ENCODE results near the gene SIL1.

DNA sequence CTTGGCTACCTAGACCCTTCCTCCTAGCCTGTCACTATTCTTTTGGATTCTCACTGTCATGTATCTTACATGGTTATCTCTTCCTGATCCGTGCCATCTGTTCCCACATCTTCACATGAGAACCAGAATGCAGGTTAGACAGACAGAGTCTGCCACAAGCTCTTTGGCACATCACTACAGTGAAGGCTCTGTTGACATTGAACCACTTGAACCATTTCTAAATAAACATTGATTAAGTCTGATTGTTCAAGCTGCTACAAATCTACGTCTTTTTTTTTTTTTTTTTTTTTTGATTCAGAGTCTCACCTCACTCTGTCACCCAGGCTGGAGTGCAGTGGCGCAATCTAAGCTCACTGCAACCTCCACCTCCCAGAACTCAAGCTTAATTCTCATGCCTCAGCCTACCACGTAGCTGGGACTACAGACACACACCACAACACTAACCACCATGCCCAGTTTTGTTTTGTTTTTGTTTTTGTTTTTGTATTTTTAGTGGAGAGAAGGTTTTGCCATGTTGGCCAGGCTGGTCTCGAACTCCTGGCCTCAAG is 237.9 kb downstream of the SIL1 start:
- TF ChIP-seq, protein P1, sequence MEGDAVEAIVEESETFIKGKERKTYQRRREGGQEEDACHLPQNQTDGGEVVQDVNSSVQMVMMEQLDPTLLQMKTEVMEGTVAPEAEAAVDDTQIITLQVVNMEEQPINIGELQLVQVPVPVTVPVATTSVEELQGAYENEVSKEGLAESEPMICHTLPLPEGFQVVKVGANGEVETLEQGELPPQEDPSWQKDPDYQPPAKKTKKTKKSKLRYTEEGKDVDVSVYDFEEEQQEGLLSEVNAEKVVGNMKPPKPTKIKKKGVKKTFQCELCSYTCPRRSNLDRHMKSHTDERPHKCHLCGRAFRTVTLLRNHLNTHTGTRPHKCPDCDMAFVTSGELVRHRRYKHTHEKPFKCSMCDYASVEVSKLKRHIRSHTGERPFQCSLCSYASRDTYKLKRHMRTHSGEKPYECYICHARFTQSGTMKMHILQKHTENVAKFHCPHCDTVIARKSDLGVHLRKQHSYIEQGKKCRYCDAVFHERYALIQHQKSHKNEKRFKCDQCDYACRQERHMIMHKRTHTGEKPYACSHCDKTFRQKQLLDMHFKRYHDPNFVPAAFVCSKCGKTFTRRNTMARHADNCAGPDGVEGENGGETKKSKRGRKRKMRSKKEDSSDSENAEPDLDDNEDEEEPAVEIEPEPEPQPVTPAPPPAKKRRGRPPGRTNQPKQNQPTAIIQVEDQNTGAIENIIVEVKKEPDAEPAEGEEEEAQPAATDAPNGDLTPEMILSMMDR (conservative IDR thresholded peaks at IDR 0.05; ENCODE audit: low read depth, low read length): no peak
- TF ChIP-seq, protein P2, sequence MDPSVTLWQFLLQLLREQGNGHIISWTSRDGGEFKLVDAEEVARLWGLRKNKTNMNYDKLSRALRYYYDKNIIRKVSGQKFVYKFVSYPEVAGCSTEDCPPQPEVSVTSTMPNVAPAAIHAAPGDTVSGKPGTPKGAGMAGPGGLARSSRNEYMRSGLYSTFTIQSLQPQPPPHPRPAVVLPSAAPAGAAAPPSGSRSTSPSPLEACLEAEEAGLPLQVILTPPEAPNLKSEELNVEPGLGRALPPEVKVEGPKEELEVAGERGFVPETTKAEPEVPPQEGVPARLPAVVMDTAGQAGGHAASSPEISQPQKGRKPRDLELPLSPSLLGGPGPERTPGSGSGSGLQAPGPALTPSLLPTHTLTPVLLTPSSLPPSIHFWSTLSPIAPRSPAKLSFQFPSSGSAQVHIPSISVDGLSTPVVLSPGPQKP (IDR thresholded peaks at IDR 0.05; ENCODE audit: borderline replicate concordance, low read depth, low read length): no peak
- TF ChIP-seq RCOR1 (IDR thresholded peaks at IDR 0.05; ENCODE audit: insufficient replicate concordance, low read length) (no peak), POLR2A (IDR thresholded peaks at IDR 0.05; ENCODE audit: low read depth, low read length) (no peak), SMC3 (IDR thresholded peaks at IDR 0.05; ENCODE audit: low read depth, low read length) (no peak), CHD1 (IDR thresholded peaks at IDR 0.05; ENCODE audit: low read depth, low read length) (no peak), MXI1 (IDR thresholded peaks at IDR 0.05; ENCODE audit: borderline replicate concordance, low read depth, low read length) (no peak), RFX5 (IDR thresholded peaks at IDR 0.05; ENCODE audit: low read depth, low read length) (no peak)
